Ishikawa (cell line): ENCODE results near the gene FGGY.
A peak's percentile ranks its signal among the peaks of the same experiment; 100 is the strongest.

Source experiments
- CEBPB ChIP-seq: IDR thresholded peaks from 2 replicates; pipeline ENCODE4 v1.6.1; 2012
- CREB1 ChIP-seq: IDR thresholded peaks from 2 replicates; pipeline ENCODE4 v1.6.1; 2012; ENCODE audit warnings: low read depth
- EGR1 ChIP-seq: IDR thresholded peaks from 2 replicates; pipeline ENCODE4 v1.6.1; 2012
- EP300 ChIP-seq: IDR thresholded peaks from 2 replicates; pipeline ENCODE4 v1.6.1; 2012; ENCODE audit warnings: borderline replicate concordance
- FOXM1 ChIP-seq: IDR thresholded peaks from 2 replicates; pipeline ENCODE4 v1.6.1; 2012; ENCODE audit warnings: low read depth, borderline replicate concordance
- NFIC ChIP-seq: IDR thresholded peaks from 2 replicates; pipeline ENCODE4 v1.6.1; 2012
- RAD21 ChIP-seq: IDR thresholded peaks from 2 replicates; pipeline ENCODE4 v1.6.1; 2012; ENCODE audit warnings: low read depth
- TAF1 ChIP-seq: IDR thresholded peaks from 2 replicates; pipeline ENCODE4 v1.6.1; 2012; ENCODE audit warnings: low read depth, mild to moderate bottlenecking
- TCF12 ChIP-seq: IDR thresholded peaks from 2 replicates; pipeline ENCODE4 v1.6.1; 2012; ENCODE audit warnings: low read depth
- TEAD4 ChIP-seq: IDR thresholded peaks from 2 replicates; pipeline ENCODE4 v1.6.1; 2012
- YY1 ChIP-seq: IDR thresholded peaks from 2 replicates; pipeline ENCODE4 v1.6.1; 2012; ENCODE audit warnings: low read depth
- ZBTB7A ChIP-seq: IDR thresholded peaks from 2 replicates; pipeline ENCODE4 v1.6.1; 2012; ENCODE audit warnings: low read depth
- TF ChIP-seq, protein P1 (sequence below): IDR thresholded peaks from 2 replicates; pipeline ENCODE4 v1.6.1; 2012
- TF ChIP-seq, protein P2 (sequence below): IDR thresholded peaks from 2 replicates; pipeline ENCODE4 v1.6.1; 2012
- TF ChIP-seq, protein P3 (sequence below): IDR thresholded peaks from 2 replicates; pipeline ENCODE4 v1.6.1; 2012; ENCODE audit warnings: low read depth, mild to moderate bottlenecking

Gene FGGY

DNA sequence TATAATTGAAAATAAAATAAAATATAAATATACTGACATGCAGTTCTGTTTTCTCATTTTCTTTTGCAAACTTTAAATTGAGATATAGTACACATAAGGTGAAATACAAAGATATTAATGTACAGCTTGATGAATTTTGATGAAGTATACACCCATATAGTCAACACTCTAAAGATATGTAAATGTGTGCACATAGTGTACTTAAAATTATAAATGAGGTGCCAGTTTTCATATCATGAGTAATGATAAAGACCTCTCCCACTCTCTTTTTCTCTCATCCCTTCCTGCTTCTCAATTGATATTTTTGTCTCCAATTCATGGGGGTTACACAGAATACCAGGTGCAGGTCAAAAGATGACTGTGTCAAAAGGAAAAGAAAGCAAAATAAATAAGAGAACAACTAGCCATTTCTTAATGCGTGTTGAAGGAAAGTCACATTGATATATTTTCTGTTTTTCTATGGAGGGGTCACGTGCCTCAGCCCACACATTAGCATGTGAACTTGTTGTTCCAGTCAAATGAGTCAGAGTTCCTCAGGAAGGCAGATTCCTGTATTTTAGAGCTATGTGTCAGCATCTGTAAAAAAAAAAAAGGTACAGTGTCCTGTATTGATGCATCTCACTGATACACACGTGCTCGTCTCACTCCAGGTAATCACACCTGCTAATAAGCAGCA lies 453.6 kb downstream of the FGGY start:
- TF ChIP-seq RAD21 (no peak), TCF12 (no peak), CEBPB (no peak), FOXM1 (no peak)
- TF ChIP-seq, protein P1, sequence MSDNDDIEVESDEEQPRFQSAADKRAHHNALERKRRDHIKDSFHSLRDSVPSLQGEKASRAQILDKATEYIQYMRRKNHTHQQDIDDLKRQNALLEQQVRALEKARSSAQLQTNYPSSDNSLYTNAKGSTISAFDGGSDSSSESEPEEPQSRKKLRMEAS = no peak
- TF ChIP-seq, protein P2, sequence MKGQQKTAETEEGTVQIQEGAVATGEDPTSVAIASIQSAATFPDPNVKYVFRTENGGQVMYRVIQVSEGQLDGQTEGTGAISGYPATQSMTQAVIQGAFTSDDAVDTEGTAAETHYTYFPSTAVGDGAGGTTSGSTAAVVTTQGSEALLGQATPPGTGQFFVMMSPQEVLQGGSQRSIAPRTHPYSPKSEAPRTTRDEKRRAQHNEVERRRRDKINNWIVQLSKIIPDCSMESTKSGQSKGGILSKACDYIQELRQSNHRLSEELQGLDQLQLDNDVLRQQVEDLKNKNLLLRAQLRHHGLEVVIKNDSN = peak; percentile 70

DNA sequence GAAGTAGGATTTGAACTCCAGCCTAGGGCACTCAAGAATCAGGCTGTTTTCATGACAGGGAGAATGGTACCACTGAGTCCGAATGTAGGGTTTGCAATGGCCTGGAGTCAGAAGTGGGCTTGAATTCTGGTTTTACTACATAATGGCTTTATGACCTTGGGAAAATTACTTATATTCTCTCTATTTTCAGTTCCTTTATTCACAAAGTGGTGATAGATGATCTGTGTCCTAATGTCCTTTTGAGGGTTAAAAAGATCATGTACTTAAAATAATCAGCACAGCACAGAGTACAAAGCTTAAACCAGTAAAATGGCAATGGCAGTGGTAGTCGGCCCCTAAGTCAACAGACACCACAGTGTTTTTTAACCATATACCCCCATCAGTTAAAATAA lies 454.1 kb downstream of the FGGY start:
- no peak for TF ChIP-seq YY1
- TF ChIP-seq CREB1 = no peak
- TF ChIP-seq, protein P3, sequence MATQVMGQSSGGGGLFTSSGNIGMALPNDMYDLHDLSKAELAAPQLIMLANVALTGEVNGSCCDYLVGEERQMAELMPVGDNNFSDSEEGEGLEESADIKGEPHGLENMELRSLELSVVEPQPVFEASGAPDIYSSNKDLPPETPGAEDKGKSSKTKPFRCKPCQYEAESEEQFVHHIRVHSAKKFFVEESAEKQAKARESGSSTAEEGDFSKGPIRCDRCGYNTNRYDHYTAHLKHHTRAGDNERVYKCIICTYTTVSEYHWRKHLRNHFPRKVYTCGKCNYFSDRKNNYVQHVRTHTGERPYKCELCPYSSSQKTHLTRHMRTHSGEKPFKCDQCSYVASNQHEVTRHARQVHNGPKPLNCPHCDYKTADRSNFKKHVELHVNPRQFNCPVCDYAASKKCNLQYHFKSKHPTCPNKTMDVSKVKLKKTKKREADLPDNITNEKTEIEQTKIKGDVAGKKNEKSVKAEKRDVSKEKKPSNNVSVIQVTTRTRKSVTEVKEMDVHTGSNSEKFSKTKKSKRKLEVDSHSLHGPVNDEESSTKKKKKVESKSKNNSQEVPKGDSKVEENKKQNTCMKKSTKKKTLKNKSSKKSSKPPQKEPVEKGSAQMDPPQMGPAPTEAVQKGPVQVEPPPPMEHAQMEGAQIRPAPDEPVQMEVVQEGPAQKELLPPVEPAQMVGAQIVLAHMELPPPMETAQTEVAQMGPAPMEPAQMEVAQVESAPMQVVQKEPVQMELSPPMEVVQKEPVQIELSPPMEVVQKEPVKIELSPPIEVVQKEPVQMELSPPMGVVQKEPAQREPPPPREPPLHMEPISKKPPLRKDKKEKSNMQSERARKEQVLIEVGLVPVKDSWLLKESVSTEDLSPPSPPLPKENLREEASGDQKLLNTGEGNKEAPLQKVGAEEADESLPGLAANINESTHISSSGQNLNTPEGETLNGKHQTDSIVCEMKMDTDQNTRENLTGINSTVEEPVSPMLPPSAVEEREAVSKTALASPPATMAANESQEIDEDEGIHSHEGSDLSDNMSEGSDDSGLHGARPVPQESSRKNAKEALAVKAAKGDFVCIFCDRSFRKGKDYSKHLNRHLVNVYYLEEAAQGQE = no peak
- no peak for TF ChIP-seq TCF12
- TF ChIP-seq, protein P2 = no peak
- TF ChIP-seq NFIC = no peak
- no peak for TF ChIP-seq EP300
- TF ChIP-seq TEAD4 = no peak
- TF ChIP-seq RAD21 = no peak
- TF ChIP-seq, protein P1 = no peak
- no peak for TF ChIP-seq CEBPB
- no peak for TF ChIP-seq FOXM1
- TF ChIP-seq EGR1 = no peak
- no peak for TF ChIP-seq ZBTB7A
- no peak for TF ChIP-seq TAF1

DNA sequence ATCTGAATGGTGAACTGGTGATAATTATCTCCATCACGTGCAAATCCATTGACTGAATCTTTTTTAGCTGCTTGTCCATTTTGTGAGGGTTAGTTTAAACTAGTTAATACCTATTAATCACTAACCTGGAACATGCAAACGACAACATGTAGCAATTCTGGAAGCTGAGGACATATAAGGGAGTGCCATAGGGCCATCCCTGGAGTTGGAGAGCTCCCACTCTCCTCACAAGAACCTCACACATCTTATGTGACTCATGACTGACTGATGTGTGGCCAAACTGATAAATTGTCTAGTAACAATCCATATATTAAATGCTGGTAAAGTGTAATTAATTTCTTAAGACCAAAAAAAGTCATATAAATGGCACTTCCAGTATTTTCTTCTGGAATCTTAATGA lies 454.9 kb downstream of the FGGY start:
- TF ChIP-seq TEAD4 (no peak), FOXM1 (no peak), TAF1 (no peak), RAD21 (no peak), NFIC (no peak), YY1 (no peak), EGR1 (no peak)
- TF ChIP-seq, protein P3 = no peak

DNA sequence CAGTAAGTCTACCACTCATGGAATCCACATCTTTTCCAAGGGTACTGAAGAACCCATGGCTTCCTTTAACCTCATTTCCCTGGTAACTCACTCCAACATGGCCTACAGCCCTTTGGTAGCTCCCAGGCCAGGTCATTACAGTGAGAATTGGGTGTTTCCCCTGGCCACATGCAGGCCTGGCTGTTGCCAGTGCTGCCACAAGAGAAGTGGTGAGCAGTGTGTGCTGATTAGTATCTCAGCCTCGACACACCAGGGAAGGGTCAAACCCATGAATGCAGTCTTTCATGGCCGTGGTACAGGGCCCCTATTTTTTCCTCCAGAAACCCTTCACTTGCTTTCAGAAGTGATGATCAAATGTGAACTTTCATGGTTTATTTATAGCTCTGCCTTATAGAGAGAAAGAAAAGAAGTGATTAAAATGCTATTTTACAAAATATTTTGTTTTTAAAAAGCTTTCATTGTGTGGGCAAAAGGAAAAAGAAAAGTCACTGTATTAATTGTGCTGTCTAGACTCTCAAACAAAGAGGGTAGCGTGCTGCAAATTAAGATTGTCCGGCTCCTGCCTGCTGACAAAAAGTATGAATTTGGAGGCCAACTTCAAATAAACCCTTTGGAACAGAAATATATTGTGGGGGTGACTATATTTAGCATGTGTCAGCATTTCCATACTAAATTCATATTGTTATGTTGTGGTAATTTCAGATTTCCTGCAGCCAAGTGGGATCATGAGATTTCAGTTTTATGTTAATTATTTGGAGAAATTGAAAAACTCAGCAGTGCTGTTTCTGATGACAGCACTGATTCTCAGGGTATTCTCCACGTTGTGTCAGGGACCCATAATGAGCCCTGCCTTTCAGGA lies 455.9 kb downstream of the FGGY start:
- TF ChIP-seq ZBTB7A (no peak), NFIC (no peak), CREB1 (no peak), TEAD4 (no peak), CEBPB (no peak), FOXM1 (no peak), TAF1 (no peak), EGR1 (no peak), RAD21 (no peak), TCF12 (no peak), YY1 (no peak), EP300 (no peak)
- TF ChIP-seq, protein P1 = no peak
- TF ChIP-seq, protein P3 = no peak
- TF ChIP-seq, protein P2 = no peak
